ENCODE data around the gene TEDC1. TPM values are rescaled to one million over a fixed set of nuclear protein-coding genes. Genes with fewer than 3 reads are reported as not detected.

The TEDC1 gene
- polyA plus RNA-seq, 6 donors from 2014 or later: 3.5 to 13.6 (median 8.3) TPM

DNA sequence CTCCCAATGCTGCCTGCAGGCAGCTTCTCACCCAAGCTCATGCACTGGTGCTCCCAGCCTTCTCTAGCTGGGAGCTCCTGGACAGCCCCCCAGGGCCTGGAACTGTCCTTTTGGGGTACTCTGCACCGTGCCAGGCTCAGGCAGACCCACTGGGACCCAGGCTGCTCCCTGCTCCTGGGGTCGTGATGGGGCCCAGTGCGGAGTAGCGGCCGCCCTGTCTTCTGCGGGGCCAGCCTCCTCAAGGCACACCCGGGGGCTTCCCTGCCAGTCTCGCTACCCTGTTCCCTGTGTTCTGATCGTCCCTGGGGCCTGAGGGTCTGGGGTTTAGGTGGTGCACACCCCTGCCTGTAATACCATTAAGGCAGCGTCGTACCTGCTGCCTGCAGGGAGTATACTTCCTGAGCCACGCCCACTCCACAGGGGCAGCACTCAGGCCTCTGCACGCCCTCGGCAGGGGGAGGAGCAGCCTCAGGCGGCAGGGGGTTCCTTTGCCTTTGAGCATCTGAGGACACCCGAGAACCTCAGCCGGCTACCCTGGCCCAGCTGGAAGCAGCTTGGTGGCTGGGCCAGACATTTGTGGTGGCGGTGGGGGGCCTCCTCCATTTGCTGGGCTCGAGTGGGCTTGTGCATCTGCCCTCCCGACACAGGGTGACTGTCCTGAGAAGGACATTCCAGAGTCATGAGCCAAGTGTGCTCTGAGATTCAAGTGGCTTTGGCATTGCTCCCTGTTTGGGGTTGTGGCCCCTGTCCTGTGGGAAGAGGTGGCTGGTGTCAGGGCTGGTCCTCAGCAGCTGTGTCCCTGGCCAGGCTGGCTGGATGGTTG lies 25.6 kb upstream of the TEDC1 start:
- H3K27me3 Mint-ChIP-seq: no peaks in the 10 kb centered on the region
- no peak overlapping the region for H3K27ac Mint-ChIP-seq
- H3K36me3 Mint-ChIP-seq: peaks cover 0 to 12% of the 10 kb centered on the region in 2 donors
- ATAC-seq (ENCODE audit: low read depth in 2 of 2) (no peak), DNase-seq (no peak)
- H3K4me1 Mint-ChIP-seq: no peaks in the 10 kb centered on the region
- H3K9me3 Mint-ChIP-seq: no peaks in the 10 kb centered on the region
- H3K4me3 Mint-ChIP-seq: no peak overlapping the region

DNA sequence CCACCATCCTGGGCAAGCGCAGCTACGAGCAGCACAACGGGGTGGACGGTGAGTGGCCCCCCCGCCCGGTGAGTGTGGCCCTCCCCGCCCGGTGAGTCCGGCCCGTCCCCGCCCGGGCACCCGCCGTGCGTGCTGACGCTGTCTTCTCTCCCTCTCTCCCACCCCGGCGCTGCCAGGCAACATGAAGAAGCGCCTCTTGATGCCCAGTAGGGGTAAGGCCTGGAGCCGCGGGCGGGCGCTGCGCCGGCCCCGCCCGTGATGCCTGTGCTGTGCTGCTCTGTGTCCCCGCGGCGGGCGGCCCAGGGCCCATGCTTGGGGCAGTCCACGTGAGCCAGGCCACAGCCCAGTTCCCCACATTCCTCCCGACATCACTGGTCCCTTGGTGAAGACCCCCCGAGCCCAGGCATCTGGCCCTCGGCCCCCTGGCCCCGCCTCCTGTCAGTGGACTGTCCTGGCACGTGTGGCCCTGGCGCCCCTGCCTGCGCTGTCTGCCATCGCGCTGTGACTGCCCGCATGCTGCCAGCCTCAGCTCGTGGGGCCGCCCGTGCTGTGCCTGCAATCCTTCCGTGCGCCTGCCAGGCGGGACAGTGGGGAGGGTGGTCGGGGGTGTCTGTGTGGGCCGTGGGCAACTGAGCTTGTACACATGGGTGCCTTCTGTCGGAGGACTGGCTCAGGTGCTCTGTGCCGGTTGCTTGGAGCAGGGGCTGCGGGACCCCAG lies 24.4 kb upstream of the TEDC1 start:
- ATAC-seq (ENCODE audit: low read depth in 2 of 2): no peak
- peaks cover 0 to under 1% (median 0%) of the 10 kb centered on the region in 3 donors for H3K4me1 Mint-ChIP-seq
- no peak overlapping the region for H3K27ac Mint-ChIP-seq
- no peak overlapping the region for H3K4me3 Mint-ChIP-seq
- DNase-seq: no peak
- no peaks in the 10 kb centered on the region for H3K27me3 Mint-ChIP-seq
- no peaks in the 10 kb centered on the region for H3K9me3 Mint-ChIP-seq
- H3K36me3 Mint-ChIP-seq: peaks cover 0 to 6% of the 10 kb centered on the region in 2 donors

DNA sequence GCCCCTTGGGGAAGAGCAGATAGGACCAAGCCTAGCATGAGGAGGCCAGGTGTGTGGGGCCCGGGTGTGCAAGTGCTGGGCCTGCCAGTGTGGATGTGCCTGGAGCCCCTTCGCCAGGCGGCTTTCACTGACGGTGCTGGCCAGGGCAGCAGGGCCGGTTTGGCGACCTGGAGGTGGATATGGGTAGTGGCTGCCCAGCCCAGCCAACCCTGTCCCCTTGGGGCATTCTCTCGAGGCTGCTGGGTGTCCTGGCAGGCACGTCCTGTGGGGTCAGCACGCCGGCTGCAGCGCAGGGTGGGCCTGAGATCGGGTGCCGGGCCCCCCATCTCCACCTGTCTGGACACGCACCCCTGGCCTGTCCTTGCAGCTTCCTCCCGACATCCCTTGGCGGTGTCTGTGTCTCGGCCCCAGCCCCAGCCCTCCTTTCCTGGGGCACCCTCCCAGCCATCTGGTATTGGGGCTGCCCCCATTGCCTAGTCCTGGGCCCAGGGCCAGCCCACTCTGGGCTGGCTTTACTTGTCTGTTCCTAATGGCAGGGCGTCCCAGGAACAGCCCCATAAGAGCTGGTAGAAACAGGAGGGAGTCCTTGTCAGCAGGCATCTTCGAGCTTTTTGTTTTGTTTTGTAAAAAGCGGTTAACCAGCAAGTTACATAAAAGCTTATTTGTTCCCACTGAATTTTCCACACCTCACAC lies 23.7 kb upstream of the TEDC1 start:
- peak overlapping the region in 1 of 6 donors; percentile 74 for H3K27ac Mint-ChIP-seq
- no peak overlapping the region for H3K4me3 Mint-ChIP-seq
- peaks cover 0 to 4% (median 1%) of the 10 kb centered on the region in 3 donors for H3K4me1 Mint-ChIP-seq
- H3K36me3 Mint-ChIP-seq: peaks cover 0 to 6% of the 10 kb centered on the region in 2 donors
- DNase-seq: no peak
- ATAC-seq (ENCODE audit: low read depth in 2 of 2): no peak
- H3K9me3 Mint-ChIP-seq: no peaks in the 10 kb centered on the region
- peaks cover 0 to under 1% (median 0%) of the 10 kb centered on the region in 3 donors for H3K27me3 Mint-ChIP-seq

DNA sequence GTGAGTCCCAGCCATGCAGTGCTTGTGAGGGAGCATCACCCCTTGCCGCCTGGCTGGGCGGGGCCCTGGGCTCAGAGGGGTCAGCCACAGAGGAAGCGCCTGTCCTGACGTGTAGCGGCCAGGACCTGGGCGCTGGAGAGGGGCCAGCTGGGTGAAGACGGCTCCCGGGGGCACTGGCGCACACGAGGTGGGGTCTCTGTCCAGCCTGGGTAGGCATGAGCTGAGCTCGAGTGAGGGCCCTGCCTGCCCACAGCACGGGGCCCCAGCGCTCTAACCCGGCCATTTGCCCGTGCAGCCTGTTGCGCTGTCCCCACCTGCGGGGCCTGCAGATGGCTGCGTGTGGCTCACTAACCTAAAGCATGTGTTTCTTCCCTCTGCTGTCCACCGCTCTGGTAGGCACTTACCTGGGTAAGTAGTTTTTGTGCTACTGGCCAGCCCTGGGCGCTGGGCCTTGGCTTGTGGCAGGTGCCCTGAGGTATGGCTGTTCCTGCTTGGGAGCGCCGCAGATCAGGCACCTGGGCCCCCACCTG lies 23.0 kb upstream of the TEDC1 start:
- Mint-ChIP-seq H3K27ac (no peak overlapping the region), H3K4me3 (no peak overlapping the region), H3K9me3 (no peaks in the 10 kb centered on the region), H3K4me1 (peaks cover 0 to 4% (median 2%) of the 10 kb centered on the region in 3 donors), H3K27me3 (peaks cover 0 to 4% (median 0%) of the 10 kb centered on the region in 3 donors), H3K36me3 (peaks cover 0 to 4% of the 10 kb centered on the region in 2 donors)
- no peak for ATAC-seq (ENCODE audit: low read depth in 2 of 2)
- DNase-seq: no peak

DNA sequence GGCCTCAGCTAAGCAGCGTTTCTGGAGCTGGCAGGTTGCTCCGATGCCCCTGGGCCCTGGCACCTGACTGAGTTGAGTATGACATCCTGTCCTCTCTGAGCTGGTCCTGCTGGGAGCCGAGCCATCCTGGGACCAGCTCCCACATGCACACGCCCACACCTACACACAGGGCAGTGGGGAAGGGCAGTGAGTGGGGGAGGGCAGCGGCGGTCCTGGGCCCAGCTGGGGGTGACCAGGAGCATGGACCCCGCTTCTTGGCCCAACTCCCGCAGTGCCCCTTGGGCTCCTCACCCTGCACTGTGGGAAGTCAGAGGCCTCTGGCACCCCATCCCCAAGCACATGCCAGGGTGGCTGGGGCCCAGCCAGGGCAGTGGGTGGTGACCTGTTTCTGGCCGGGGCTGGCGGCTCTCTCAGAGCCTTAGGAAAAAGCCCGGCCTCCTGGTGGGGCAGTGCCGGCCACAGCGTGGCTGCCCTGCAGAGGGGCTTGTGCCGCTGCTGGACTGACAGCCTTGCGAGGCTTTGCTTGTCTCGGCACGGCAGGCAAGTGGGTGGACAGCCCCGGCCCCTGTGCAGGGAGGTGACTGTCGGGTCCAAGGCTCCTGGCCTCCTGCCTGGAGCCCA lies 22.3 kb upstream of the TEDC1 start:
- Mint-ChIP-seq H3K36me3 (no peaks in the 10 kb centered on the region), H3K4me1 (peaks cover 4 to 6% (median 5%) of the 10 kb centered on the region in 3 donors), H3K4me3 (no peak overlapping the region), H3K27ac (no peak overlapping the region), H3K9me3 (no peaks in the 10 kb centered on the region), H3K27me3 (peaks cover 0 to 4% (median 0%) of the 10 kb centered on the region in 3 donors)
- ATAC-seq (ENCODE audit: low read depth in 2 of 2): no peak
- no peak for DNase-seq

DNA sequence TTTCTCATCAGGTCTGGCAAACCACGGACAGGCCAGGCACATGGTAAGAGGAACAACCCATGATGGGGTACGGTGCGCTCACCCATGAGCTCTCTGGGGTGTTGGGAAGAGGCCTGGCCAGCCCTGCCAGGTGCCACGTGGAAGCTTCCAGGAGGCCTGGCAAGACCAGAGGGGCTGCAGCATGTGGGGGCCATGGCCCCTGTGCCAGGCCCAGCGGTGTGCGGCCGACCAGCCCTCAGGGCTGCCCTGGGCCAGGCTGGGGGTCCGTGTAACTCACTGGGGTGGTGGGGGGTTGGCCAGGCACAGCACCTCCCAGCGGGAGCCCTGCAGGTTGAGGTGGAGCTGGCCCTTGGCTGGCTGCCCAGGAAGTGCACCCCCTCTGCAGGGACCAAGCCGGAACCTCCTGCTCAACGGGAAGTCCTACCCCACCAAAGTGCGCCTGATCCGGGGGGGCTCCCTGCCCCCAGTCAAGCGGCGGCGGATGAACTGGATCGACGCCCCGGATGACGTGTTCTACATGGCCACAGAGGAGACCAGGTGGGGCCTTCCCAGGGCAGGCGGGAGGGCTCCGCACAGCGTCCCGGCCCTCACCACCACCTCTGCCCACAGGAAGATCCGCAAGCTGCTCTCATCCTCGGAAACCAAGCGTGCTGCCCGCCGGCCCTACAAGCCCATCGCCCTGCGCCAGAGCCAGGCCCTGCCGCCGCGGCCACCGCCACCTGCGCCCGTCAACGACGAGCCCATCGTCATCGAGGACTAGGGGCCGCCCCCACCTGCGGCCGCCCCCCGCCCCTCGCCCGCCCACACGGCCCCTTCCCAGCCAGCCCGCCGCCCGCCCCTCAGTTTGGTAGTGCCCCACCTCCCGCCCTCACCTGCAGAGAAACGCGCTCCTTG lies 21.3 kb upstream of the TEDC1 start:
- H3K36me3 Mint-ChIP-seq: no peaks in the 10 kb centered on the region

DNA sequence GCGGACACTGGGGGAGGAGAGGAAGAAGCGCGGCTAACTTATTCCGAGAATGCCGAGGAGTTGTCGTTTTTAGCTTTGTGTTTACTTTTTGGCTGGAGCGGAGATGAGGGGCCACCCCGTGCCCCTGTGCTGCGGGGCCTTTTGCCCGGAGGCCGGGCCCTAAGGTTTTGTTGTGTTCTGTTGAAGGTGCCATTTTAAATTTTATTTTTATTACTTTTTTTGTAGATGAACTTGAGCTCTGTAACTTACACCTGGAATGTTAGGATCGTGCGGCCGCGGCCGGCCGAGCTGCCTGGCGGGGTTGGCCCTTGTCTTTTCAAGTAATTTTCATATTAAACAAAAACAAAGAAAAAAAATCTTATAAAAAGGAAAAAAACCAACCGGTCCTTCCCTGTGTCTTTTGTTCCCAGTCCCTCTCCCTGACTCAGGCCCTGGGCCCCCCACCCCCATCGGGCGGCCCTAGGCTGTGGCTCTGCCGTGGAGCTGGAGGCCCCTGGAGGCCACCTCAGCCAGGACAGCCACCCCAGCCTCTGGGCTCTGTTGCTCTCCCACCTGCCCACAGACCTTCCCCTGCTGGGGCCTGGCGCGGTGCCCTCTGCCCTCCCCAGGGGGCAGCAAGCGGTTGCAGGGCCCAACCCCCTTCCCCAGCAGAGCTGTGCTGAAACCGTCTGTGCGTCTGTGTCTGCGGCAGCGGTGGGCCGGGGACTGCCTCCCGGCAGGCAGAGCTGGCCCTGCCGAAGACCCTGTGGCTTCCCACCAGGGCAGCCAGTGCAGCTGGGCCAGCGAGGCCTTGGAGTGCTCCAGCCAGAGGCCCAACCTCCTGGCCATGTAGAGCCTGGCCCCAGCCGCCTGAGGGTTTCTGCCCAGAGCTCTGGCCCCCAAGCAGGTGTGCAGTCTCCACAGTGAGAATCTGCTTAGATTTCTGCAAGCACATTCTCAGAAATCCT lies 20.4 kb upstream of the TEDC1 start:
- Mint-ChIP-seq H3K4me1 (peaks cover 4 to 9% (median 6%) of the 10 kb centered on the region in 3 donors), H3K9me3 (no peaks in the 10 kb centered on the region), H3K36me3 (no peaks in the 10 kb centered on the region), H3K4me3 (no peak overlapping the region), H3K27ac (peak overlapping the region in 1 of 6 donors; percentile 36), H3K27me3 (peaks cover 0 to 4% (median 0%) of the 10 kb centered on the region in 3 donors)
- ATAC-seq (ENCODE audit: low read depth in 2 of 2): no peak
- DNase-seq: no peak

More for the DNA sequence above, 21.3 kb upstream of the TEDC1 start:
- peaks cover 0 to 4% (median 0%) of the 10 kb centered on the region in 3 donors for H3K27me3 Mint-ChIP-seq
- ATAC-seq (ENCODE audit: low read depth in 2 of 2) (no peak), DNase-seq (no peak)
- no peaks in the 10 kb centered on the region for H3K9me3 Mint-ChIP-seq
- no peak overlapping the region for H3K27ac Mint-ChIP-seq
- H3K4me1 Mint-ChIP-seq: peaks cover 4 to 9% (median 6%) of the 10 kb centered on the region in 3 donors
- no peak overlapping the region for H3K4me3 Mint-ChIP-seq

DNA sequence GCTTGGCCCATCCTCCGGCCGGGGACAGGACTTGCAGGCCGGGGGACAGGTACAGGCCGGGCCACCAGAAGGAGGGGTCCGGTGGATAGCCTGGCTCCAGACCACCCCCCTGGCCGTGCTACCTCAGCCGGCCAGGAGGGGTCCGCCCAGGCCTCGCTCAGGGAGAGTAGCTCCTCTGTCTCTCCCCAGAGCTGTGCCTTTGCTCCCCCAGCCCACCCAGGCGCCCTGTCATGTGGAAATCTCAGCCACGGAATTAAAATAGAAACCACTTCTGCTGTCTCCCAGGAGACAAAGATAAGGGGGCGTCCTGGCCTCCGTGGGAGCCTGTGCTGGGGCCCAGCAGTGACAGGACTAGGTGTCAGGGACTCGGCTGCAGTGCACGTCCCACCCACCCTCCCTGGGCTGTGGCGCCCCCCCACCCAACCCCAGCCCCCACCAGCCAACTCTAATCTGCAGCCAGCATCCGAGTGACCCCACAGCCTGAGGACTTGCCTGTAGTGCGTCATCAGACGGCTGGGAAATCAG lies 19.7 kb upstream of the TEDC1 start:
- peaks cover 0 to 4% (median 0%) of the 10 kb centered on the region in 3 donors for H3K27me3 Mint-ChIP-seq
- peaks cover 4 to 9% (median 6%) of the 10 kb centered on the region in 3 donors for H3K4me1 Mint-ChIP-seq
- no peak for ATAC-seq (ENCODE audit: low read depth in 2 of 2)
- H3K27ac Mint-ChIP-seq: no peak overlapping the region
- no peak overlapping the region for H3K4me3 Mint-ChIP-seq
- H3K9me3 Mint-ChIP-seq: no peaks in the 10 kb centered on the region
- no peak for DNase-seq
- no peaks in the 10 kb centered on the region for H3K36me3 Mint-ChIP-seq

DNA sequence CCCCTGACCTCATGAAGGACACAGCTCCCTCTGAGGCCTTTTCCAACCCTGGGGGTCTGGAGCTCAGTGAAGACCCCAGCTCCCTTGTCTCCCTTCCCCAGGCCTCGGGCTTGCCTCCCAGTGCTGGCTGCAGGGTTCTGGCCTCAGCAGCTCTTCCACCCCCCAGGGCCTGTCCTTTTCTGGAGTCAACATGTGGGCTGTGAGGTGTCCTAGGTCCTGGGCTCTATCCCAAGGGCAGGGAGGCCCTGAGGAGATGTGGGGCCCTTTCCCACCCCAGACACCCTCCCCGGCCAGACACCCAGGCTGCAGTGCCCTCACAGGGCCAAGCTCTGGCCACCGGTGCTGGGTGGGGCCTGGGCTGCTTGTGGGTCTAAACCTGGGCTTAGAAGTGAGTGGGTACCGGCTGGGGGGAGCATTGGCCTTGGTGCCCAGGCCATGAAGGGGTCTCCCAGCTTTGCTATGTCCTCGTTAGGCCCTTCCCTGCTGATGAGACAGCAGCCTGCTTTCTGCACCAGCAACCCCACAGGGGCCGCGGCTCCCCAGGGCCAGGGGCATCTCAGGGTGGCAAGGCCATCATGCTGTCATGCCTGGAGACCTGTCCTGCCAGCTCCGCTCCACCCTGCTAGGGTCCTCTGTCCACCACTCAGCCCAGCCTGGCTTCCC lies 19.1 kb upstream of the TEDC1 start:
- ATAC-seq (ENCODE audit: low read depth in 2 of 2): no peak
- no peak for DNase-seq
- H3K9me3 Mint-ChIP-seq: no peaks in the 10 kb centered on the region
- H3K36me3 Mint-ChIP-seq: no peaks in the 10 kb centered on the region
- H3K27me3 Mint-ChIP-seq: peaks cover 0 to 4% (median 0%) of the 10 kb centered on the region in 3 donors
- H3K27ac Mint-ChIP-seq: no peak overlapping the region
- H3K4me1 Mint-ChIP-seq: peaks cover 4 to 11% (median 6%) of the 10 kb centered on the region in 3 donors
- peak overlapping the region in 2 of 8 donors; percentile 35 to 83 for H3K4me3 Mint-ChIP-seq

DNA sequence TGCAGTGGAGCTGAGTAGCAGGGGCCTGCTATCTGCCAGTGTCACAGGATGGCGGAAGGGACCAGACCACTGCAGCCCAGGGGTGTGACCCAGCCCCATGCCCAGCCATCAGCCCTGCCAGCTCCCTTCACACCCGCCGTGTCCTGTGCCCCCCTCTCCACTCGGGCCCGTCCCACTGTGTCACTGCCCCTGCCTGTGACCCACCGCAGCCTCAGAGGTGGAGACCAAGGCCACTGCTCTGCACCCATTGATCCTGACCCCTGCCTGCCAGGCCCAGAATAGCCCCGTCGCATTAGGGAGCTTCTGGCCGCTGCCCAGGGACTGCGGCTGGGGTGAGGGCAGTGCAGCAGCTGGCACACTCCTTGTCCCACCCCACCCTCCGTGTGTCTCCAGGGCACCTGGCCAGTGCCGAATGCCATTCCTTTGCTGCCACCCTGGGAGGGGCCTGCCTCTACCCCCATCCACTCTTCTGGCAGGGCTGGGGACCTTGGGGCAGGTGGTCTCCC lies 18.5 kb upstream of the TEDC1 start:
- peak overlapping the region in 2 of 8 donors; percentile 25 to 83 for H3K4me3 Mint-ChIP-seq
- H3K27me3 Mint-ChIP-seq: peaks cover 0 to 9% (median 0%) of the 10 kb centered on the region in 3 donors
- no peak overlapping the region for H3K27ac Mint-ChIP-seq
- DNase-seq: no peak
- no peak for ATAC-seq (ENCODE audit: low read depth in 2 of 2)
- peaks cover 0 to 2% (median 0%) of the 10 kb centered on the region in 7 donors for H3K9me3 Mint-ChIP-seq
- peaks cover 0 to 6% of the 10 kb centered on the region in 2 donors for H3K36me3 Mint-ChIP-seq
- peaks cover 9 to 16% (median 11%) of the 10 kb centered on the region in 3 donors for H3K4me1 Mint-ChIP-seq

Measured in naive B cell (primary cell).